Endothelial cell of umbilical vein (primary cell): ENCODE measurements around the gene ERN2. TPM values are rescaled to one million over a fixed set of nuclear protein-coding genes. Genes with fewer than 3 reads are reported as not detected.

Experiments used
- BruUV-seq: library from RNA; stranded (reverse); fragments of 400-500 nt; replicated peaks from 2 replicates; lab custom pipeline; 2021; lab: Mats Ljungman, UMichigan
- CTCF ChIA-PET: fragments of 300-600, 350-600 bp; sonication (Branson Sonifier 250); formaldehyde crosslinking; loops from one replicate; lab custom pipeline; 2021; ENCODE audit warnings: antibody characterized with exemption, inconsistent platforms; lab: Charles Lee
- POLR2A ChIA-PET: fragments of 300-600, 350-600 bp; sonication (Branson Sonifier 250); formaldehyde crosslinking; loops from one replicate; lab custom pipeline; 2021; ENCODE audit warnings: antibody characterized with exemption, inconsistent platforms; lab: Charles Lee
- DNase-seq: peaks from one replicate; pipeline ENCODE4 v3.0.0-alpha.2; 2011; ENCODE audit warnings: low read depth, low spot score
- FAIRE-seq: peaks from 2 replicates; lab custom pipeline; 2011; peaks lifted over from hg19 to GRCh38; lab: Jason Lieb, UNC
- H2AFZ ChIP-seq: 2 replicates; pipeline ENCODE4 v1.6.0; 2012; ENCODE audit warnings: low read depth, low read length, control low read depth, inconsistent platforms
- H3K27ac ChIP-seq: 2 replicates; pipeline ENCODE4 v1.5.1; 2011; ENCODE audit warnings: low read depth, mild to moderate bottlenecking, control low read depth, low read length, moderate library complexity; ENCODE audit not compliant: insufficient read depth
- H3K27me3 ChIP-seq, 2 experiments: 2 replicates each; pipeline versions ENCODE4 v1.6.0 to v1.6.1; 2011; ENCODE audit warnings: low read length in 2 of 2, mixed read lengths in 1 of 2; ENCODE audit not compliant: control insufficient read depth in 2 of 2, insufficient read depth in 2 of 2
- H3K36me3 ChIP-seq, 2 experiments: 2 replicates in 1 of 2; 3 replicates in 1 of 2; pipeline ENCODE4 v1.5.1; 2011; ENCODE audit warnings: low read length in 2 of 2, mild to moderate bottlenecking in 1 of 2, moderate library complexity in 1 of 2; ENCODE audit not compliant: control insufficient read depth in 2 of 2, insufficient read depth in 2 of 2; ENCODE audit errors: extremely low read depth in 1 of 2
- H3K4me1 ChIP-seq: 3 replicates; pipeline ENCODE4 v1.5.1; 2011; ENCODE audit warnings: mild to moderate bottlenecking, low read length; ENCODE audit not compliant: control insufficient read depth, insufficient read depth; ENCODE audit errors: extremely low read depth
- H3K4me2 ChIP-seq: 2 replicates; pipeline ENCODE4 v1.6.1; 2011; ENCODE audit warnings: low read length, control low read depth, mixed read lengths; ENCODE audit not compliant: insufficient read depth
- H3K4me3 ChIP-seq, 3 experiments: fragments of 200-600 bp in 1 of 3; sonication (generic), shearing (Covaris generic) in 1 of 3; replicated peaks in 1 of 3; 2 replicates each; pipeline ENCODE4 v1.5.1; 2011 to 2016; ENCODE audit warnings: control low read depth in 3 of 3, low read length in 3 of 3, mild to moderate bottlenecking in 2 of 3, inconsistent platforms in 1 of 3, low read depth in 1 of 3, moderate library complexity in 1 of 3; ENCODE audit not compliant: insufficient read depth in 1 of 3
- H3K79me2 ChIP-seq: 2 replicates; pipeline ENCODE4 v1.6.0; 2012; ENCODE audit warnings: low read length, inconsistent platforms; ENCODE audit not compliant: control insufficient read depth, insufficient read depth
- H3K9ac ChIP-seq: replicated peaks from 2 replicates; pipeline ENCODE3; 2011; ENCODE audit warnings: low read length, control low read depth; ENCODE audit not compliant: insufficient read depth; ENCODE audit errors: extremely low read depth
- H3K9me1 ChIP-seq: replicated peaks from 3 replicates; pipeline ENCODE4 v1.6.0; 2011; ENCODE audit warnings: mild to moderate bottlenecking, low read length; ENCODE audit not compliant: control insufficient read depth, insufficient read depth; ENCODE audit errors: extremely low read depth
- H3K9me3 ChIP-seq: replicated peaks from 2 replicates; pipeline ENCODE4 v1.5.1; 2012; ENCODE audit warnings: low read length, inconsistent platforms; ENCODE audit not compliant: control insufficient read depth, insufficient read depth
- H4K20me1 ChIP-seq: replicated peaks from 2 replicates; pipeline ENCODE3; 2011; ENCODE audit warnings: mild to moderate bottlenecking, low read length; ENCODE audit not compliant: control insufficient read depth, insufficient read depth; ENCODE audit errors: extremely low read depth
- CTCF ChIP-seq, 2 donors: IDR thresholded peaks; 1 replicate in 1 of 2; 2 replicates in 1 of 2; pipeline ENCODE4 v1.5.1; 2011; ENCODE audit warnings: low read length in 2 of 2, mild to moderate bottlenecking in 2 of 2, moderate library complexity in 2 of 2, control low read depth in 1 of 2, inconsistent platforms in 1 of 2, low read depth in 1 of 2; ENCODE audit not compliant: insufficient read depth in 1 of 2; ENCODE audit errors: extremely low read depth in 1 of 2
- EZH2 ChIP-seq: IDR thresholded peaks from 2 replicates; pipeline ENCODE4 v1.6.1; 2012; ENCODE audit warnings: borderline replicate concordance, low read depth, mild to moderate bottlenecking, moderate library complexity, low read length, inconsistent platforms; ENCODE audit not compliant: severe bottlenecking
- FOS ChIP-seq: IDR thresholded peaks from 2 replicates; pipeline ENCODE4 v1.6.1; 2011; ENCODE audit warnings: mild to moderate bottlenecking, low read length, moderate library complexity, borderline replicate concordance; ENCODE audit not compliant: insufficient read depth
- GATA2 ChIP-seq: IDR thresholded peaks from 2 replicates; pipeline ENCODE4 v1.7.0; 2011; ENCODE audit warnings: low read depth, mild to moderate bottlenecking, moderate library complexity, mixed read lengths, low read length; ENCODE audit not compliant: insufficient read length, insufficient read depth
- JUN ChIP-seq: IDR thresholded peaks from 2 replicates; pipeline ENCODE4 v1.6.1; 2011; ENCODE audit warnings: borderline replicate concordance, low read depth; ENCODE audit not compliant: insufficient read length, insufficient read depth
- MAX ChIP-seq: IDR thresholded peaks from 2 replicates; pipeline ENCODE4 v1.6.1; 2011; ENCODE audit not compliant: insufficient read depth, insufficient read length
- MYC ChIP-seq: IDR thresholded peaks from one replicate; pipeline ENCODE4 v1.6.1; 2011; ENCODE audit warnings: mild to moderate bottlenecking, low read depth, low read length
- POLR2A ChIP-seq: IDR thresholded peaks from 2 replicates; pipeline ENCODE4 v1.6.1; 2012; ENCODE audit warnings: low read depth, mild to moderate bottlenecking, control low read depth, low read length
- POLR2AphosphoS5 ChIP-seq: IDR thresholded peaks from 2 replicates; pipeline ENCODE4 v1.6.1; 2012; ENCODE audit warnings: low read depth, mild to moderate bottlenecking, control low read depth, low read length, moderate library complexity; ENCODE audit not compliant: insufficient read depth
- dilution Hi-C: fragments of 300-500 bp; cut with MboI; formaldehyde crosslinking; loops from one replicate; pipeline ENCODE4 v1.15.0; 2019; ENCODE audit warnings: low sequenced_read_pairs; ENCODE audit not compliant: extremely low pct_ligation_motif_present
- intact Hi-C: fragments of 100-400 bp; cut with micrococcal nuclease; formaldehyde crosslinking; loops from one replicate; pipeline ENCODE4 v1.10.0; 2022
- polyA plus RNA-seq, 4 experiments: library from polyadenylated mRNA; depleted of rRNA in 3 of 4; stranded (reverse) in 3 of 4; unstranded in 1 of 4; fragments of >200 nt; gene quantifications; 2 replicates each; pipeline versions ENCODE4 v1.2.1 to v1.2.3, GENCODE V29; 2011 to 2012; ENCODE audit warnings: missing spikeins in 1 of 4
- total RNA-seq: library from RNA; stranded (reverse); gene quantifications from 2 replicates; pipeline ENCODE4 v1.2.3, GENCODE V29; 2021

Gene ERN2
- total and polyA plus RNA-seq, 2 donors (not counting 3 experiments of a cell fraction or from before 2014, with no cell fraction given), result 0.15 TPM; not detected in 1

- ChIA-PET CTCF (interaction anchor here (0.6 to 2.7 kb wide), 14 partner anchors 8 to 777 kb away, joined by 3 to 21 read pairs (median 6); partner anchors contain the start of genes EARS2, PLK1 and UBFD1), POLR2A (no interaction called here)
- Histone ChIP-seq H3K79me2 (no peaks in the 10 kb centered on the region), H3K36me3 (no peaks in the 10 kb centered on the region), H3K4me3 (no peak overlapping the region), H3K9me1 (no peaks in the 10 kb centered on the region), H3K4me1 (no peaks in the 10 kb centered on the region), H3K27ac (no peak overlapping the region), H3K4me2 (no peak overlapping the region), H4K20me1 (no peaks in the 10 kb centered on the region), H2AFZ (peak overlapping the region; percentile 79), H3K9me3 (no peaks in the 10 kb centered on the region), H3K9ac (no peak overlapping the region), H3K27me3 (no peaks in the 10 kb centered on the region)
- intact Hi-C loops, result no loop called here
- FAIRE-seq (no peak), DNase-seq (no peak)
- dilution Hi-C loops, result no loop called here
- no peak for TF ChIP-seq JUN
- TF ChIP-seq POLR2AphosphoS5, result no peak
- TF ChIP-seq POLR2A, result no peak
- no peak for TF ChIP-seq MAX
- TF ChIP-seq GATA2, result no peak
- TF ChIP-seq MYC, result no peak
- no peak for TF ChIP-seq EZH2
- no peak for TF ChIP-seq FOS
- TF ChIP-seq CTCF (IDR thresholded peaks at IDR 0.05; ENCODE audit: extremely low read depth in 1 of 2, insufficient read depth in 1 of 2, low read depth in 1 of 2, low read length in 2 of 2), result no peak
- no TSS peak for BruUV-seq
Measured at GRCh38 chr16:23728112-23728477, 15.1 kb upstream of the ERN2 start.
